Posterior cingulate gyrus (tissue), 11 donors: ENCODE measurements around the gene TEC.
"Not testable (repeated sequence)": the region's sequence is repeated elsewhere in the genome, so short reads cannot be mapped to it uniquely, and the experiment has no call there.

Experiments used
- DNase-seq, 10 donors: peaks; one replicate each; pipeline versions ENCODE4 v3.0.0 to v3.0.0-alpha.2; 2020 to 2021; ENCODE audit warnings: mixed read lengths in 3 of 10
- intact Hi-C: fragments of 100-400 bp; cut with DNase I; formaldehyde crosslinking; loops from one replicate; pipeline ENCODE4 v1.15.1; 2023

The TEC gene

DNA sequence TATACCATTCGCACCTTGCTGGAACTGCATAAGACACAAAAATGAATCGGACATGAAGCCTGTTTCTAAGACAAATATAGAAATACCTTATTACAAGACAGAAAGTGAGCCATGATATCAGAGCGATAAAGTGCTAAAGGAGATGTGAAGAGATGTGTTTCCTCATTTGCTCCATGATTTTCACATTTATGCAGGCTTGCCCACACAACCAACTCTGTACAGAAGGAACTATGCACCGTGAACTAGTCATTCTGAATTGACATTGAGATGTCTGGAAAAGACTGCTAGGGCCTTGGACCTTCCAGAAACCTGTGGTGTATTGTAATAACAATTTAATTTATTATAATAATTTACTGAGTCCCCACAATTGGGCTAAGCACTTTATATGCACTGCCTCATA is 97.0 kb downstream of the TEC start:
- intact Hi-C loops, result no loop called here

DNA sequence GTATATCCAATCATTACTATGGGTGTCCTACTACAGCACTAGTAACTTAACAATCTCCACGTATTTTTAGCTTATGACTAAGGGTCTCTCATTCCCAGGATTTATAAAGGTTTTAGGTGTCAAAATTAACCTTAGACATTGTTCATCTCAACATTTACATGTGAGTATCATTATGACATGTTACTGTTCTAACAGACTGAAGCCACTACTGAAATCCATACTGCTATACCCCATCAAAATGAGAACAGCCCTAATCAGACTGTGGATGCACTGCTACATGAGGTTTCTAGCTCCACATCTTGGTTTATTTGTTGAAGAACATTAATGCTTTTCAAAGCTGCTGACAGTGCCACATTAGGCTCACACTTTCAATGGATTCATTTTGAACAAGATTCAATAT is 100.0 kb downstream of the TEC start:
- intact Hi-C loops, result no loop called here

More for the DNA sequence above, 97.0 kb downstream of the TEC start:
- no peak for DNase-seq

DNA sequence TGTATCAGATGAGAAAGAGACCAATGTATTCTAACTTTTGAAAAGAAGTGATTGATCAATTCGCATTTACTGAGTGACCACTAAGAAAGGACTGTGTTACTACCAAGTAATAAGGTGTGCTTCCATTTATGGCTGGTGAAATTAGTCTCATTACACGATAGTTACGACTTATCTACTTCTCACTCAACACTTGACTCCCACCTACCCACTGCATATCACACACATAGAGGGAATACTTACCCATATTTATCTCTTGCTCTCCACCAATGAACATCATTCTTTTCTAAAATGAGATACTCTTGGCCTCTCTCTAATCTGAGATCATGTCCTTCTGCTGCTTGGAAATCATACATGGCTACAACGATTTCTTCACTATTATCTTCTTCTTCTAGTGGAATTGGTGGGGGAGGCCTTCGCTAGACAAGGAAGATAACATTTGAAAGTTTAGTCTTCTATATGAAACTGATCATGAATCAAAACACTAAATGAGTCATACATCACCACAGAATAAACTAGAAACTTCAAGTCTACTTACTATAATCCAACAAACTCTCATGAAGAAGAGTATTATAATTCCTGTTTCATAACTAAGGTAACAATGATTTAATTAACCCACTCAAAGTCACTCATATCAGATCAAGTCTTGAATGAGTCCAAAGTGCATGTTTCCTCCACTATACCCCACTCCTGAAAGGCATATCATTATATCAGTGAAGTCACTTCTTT is 101.9 kb downstream of the TEC start:
- no peak for DNase-seq
- intact Hi-C loops, result no loop called here

More for the DNA sequence above, 100.0 kb downstream of the TEC start:
- no peak for DNase-seq

DNA sequence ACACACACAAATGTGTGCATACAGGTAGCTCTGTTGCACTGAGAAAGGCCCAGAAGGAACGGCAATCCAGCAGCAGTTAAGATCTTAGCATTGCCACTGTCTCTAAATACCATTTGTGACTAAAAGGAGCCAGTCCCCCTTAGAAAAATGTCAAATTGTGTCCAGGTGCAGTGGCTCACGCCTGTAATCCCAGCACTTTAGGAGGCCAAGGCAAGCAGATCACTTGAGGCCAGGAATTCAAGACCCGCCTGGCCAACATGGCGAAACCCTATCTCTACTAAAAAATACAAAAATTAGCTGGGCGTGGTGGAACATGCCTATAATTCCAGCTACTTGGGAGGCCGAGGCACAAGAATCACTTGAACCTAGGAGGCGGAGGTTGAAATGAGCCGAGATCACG is 105.1 kb downstream of the TEC start:
- DNase-seq, intact Hi-C loops: not testable (repeated sequence)

DNA sequence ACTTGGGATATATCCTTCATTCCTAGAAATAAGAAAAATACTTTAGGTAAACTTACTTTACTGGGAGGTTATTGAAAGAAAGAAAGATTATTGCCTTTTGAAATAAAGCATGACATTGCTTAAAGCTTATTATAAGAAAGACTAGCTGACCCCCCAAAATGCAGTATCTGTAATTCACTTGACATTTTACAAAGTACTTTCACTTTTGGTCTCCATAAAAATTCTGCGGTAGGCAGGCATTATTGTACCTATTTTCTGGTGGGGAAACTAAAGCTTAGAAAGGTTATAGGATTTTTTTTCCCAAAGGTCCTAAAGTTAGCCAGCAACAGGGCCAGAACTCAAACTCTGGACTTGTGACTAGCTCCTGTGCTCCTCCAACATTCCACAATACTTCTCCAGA is 105.9 kb downstream of the TEC start:
- intact Hi-C loops, result no loop called here
- DNase-seq, result no peak

DNA sequence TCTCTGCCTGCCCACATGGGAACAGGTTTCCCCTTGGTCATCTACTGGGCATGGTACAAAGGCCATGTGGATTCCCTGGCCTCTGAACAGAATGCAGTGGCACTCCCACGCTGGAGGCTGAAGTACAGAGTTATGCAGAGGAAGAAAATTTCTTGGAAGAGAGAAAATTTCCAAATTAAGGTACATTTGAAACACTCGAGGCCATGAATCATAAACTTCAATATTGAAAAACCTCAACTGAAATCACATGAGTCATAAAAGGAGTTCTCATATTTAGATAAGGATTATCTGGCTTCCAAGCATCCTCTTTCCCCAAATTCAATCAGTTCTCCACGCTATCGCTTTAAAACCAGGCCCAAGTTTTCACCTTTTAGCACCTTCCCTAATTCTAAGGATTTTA is 107.5 kb downstream of the TEC start:
- DNase-seq, result peak in 1 of 10 donors; percentile 21
- intact Hi-C loops, result no loop called here

DNA sequence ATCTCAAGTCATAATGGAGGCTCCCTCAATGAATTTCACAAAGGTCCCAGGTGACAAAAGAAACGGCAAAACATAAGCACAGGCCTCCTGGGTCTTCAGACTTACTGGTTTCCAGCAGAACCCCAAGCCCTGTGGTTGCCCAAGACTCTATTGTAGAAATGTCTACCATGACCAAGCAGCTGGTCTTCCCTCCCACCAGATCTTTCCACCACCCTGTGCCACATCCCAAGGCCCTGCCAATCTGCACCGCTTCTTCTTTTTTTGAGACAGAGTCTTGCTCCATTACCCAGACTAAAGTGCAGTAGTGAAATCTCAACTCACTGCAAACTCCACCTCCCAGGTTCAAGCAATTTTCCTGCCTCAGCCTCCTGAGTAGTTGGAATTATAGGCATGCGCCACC is 112.4 kb downstream of the TEC start:
- DNase-seq, result no peak
- intact Hi-C loops, result no loop called here

DNA sequence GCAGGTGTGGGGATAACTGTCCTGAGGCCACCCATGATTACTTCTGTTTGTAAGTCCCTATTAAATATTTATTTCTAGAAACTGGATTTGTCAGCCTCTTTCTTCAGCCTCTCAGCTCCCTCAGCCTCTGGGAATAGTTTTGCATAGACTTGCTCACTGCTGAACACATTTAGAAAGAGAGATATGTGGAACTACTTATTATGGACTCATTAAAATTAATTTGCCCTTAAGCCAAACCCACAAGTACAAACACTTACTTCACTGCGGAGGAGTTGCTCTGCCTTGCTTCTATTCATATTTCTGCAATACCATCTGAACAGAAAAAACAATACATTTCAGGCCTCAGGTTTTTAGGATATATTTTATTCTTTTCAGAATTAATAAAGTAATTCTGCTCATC is 113.2 kb downstream of the TEC start:
- no peak for DNase-seq
- intact Hi-C loops, result no loop called here

DNA sequence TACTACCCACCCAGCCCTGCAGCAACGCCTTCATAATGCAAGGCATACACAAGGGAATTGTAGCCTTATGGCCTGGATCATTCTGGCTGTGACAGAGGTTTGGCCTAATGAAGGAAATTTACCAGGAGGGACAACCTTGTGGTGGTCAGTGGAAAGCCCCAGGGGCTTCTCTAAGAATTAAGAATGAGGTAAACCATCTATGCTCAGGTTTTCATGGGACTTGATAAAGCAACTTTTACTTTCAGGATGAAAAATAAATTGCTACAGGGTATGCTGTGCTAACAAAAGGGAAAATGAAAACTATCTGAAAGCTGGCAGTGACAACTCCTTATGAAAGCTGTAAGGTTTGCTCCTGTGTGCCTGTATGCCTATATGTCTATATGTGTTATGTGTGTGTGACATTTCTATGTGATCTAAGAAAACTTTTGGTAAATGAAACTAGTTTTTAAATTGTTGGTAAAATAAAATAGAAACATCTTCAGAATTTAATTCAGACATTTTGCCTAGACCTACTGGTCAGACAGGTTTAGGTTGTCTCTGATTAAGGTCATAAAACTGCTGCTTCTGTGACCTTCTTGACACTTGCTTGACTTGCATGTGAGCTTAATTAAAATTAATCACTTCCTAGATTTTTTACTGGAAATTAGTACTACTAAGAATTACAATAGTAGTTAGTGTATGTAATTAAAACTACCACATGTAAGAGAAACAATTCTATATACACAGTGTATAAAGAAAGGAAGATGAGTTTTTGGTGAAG is 115.7 kb downstream of the TEC start:
- intact Hi-C loops, result no loop called here
- DNase-seq, result no peak

DNA sequence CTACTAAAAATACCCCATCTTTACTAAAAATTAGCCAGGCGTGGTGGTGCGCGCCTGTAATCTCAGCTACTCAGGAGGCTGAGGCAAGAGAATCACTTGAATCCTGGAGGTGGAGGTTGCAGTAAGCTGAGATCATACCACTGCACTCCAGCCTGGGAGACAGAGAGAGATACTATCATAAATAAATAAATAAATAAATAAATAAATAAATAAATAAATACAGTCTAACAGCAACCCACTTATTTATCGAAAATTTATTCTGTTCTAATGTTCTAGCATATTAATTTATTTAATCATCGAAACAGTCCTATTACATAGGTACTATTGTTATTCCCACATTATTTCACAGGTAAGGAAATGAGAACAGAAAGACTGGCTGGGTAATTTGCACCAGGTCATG is 117.4 kb downstream of the TEC start:
- DNase-seq, result no peak
- intact Hi-C loops, result no loop called here

DNA sequence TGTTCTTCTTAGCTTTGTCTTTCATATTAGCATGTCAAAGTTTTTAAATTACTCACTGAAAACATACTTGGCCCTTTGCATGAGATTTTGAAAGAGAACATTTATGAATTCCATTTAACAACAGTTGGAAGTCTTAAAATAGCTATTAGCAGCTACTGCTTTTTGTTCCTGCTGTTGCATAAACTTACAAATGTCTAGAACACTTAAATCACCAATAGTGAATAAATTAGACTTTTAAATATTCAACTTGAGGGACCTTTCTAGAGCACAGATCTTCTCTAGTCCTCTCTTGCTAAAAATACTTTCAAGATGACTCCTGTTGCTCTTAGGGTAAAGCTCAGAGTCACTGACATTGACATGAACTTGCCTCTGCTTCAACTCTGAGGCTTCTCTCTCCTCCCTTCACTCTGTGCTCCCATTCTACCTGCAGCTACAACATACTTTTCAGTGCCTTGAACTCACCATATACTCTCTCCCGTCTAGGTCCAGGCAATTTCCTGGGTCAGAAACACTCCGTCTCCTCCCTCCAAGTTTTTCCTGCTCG is 119.7 kb downstream of the TEC start:
- intact Hi-C loops, result loop anchor here (10.0 kb wide), 1 partner anchor 145 kb away; no protein-coding TSS in a partner anchor
- no peak for DNase-seq

DNA sequence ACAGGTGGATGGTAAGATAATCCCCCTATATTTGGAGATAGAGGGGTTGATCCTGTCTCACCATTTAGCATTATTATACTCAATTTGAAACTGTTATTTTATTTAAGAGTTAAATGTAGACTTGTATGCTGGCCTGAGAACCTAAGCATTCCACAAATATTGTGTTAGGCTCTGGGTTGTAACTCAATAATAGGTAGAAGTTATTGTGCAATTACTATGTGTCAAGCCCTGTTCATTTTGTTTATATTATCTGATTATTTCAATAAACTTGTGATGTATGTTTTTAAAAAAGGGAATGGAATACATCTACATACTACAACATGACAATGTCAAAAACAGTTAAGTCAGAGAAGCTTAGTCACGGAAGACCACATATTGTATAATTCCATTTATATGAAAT is 122.0 kb downstream of the TEC start:
- intact Hi-C loops, result loop anchor here (10.0 kb wide), 1 partner anchor 143 kb away; no protein-coding TSS in a partner anchor
- no peak for DNase-seq

DNA sequence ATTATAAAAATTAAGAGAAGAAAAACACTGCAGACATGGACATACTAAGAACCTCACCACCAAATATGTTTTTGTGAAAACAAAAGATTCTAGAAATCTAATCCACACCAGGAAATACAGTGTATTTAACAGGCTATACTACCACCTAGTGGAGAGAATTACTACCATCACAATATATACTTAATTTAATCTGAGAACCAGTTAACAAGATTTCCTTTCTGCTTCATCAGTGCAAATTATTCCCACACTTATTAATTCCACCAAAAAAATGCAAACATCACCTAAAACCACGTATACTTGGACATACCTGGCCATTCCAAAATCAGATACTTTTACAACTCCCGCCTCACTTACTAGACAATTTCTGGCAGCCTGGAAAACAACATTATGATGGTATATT is 128.6 kb downstream of the TEC start:
- intact Hi-C loops, result loop anchor here (10.0 kb wide), 1 partner anchor 136 kb away; no protein-coding TSS in a partner anchor
- DNase-seq, result no peak

DNA sequence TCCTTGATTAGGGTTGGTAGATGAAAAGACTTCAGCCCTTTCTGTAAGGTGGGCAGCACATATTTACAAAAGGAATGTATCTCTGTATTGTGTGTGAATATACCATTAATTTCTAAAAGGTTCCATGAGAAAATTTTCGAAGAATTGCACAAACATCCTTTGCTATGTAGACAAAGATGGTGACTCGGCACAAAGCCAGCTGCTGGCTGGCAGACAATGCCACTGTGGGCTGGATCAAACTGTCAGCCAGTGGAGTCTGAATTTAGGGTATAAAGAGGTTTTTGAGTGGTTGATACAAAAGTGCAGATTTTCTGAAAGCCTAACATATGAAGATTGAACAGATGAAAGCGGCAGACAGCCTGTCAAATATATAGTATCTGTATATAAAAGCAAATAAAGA is 129.9 kb downstream of the TEC start:
- DNase-seq, result peak in 5 of 10 donors; percentile 23 to 74 (median 25)
- intact Hi-C loops, result loop anchor here (10.0 kb wide), 1 partner anchor 135 kb away; no protein-coding TSS in a partner anchor

DNA sequence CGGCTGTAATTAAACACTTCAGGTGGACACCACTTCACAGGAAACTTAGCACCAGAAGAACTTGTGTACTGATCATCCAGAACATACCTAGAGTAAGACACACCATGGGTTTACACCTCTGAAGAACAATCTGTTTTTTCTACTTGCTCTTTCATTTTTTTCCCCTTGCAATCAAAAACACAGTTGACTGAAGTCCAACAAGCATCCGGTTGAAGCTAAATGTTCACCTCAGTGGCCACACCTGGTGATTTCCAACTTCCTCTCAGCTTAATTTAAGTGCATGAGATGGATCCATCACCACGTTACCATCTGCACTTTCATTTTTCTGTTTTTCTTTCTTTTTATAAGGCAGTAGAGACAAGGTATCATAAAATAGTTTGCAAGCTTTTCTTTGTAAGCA is 130.7 kb downstream of the TEC start:
- no peak for DNase-seq
- intact Hi-C loops, result no loop called here

DNA sequence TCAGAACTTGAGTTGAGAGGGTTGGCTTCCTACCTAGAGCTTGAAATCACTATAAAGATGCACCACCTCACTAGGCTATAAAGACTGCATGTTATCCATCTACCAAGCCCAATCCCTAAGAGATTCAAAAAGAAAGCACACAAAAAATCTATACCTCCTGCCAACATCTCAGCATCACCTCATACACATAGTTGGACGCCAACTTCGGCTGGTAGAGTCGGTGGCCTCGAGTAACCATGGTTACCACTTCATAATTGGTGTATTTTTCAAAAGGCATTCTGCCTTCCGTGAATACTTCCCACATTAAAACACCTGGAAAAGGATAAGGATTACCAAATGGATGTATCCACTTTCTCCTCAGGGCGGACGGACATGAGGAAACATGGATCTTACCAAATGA is 131.1 kb downstream of the TEC start:
- DNase-seq, result no peak
- intact Hi-C loops, result no loop called here

DNA sequence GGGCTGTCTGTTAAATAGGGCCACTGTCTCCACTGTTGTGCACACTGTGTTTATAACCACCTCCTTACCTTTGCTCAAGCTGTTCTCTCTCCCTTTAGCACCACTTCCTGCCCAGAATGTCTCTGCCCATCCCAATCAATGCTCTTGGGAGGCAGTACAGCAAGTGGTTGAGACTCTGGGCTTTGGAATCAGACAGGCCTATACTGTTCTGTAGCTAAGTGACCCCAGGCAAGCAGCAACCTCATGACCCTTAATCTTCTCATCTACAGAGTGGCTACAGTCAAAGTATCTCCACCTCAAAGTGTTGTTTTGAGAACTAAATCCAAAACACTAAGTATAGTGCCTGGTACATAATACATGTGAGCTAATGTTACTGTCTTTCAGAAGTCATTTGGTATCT is 131.8 kb downstream of the TEC start:
- no peak for DNase-seq
- intact Hi-C loops, result no loop called here

DNA sequence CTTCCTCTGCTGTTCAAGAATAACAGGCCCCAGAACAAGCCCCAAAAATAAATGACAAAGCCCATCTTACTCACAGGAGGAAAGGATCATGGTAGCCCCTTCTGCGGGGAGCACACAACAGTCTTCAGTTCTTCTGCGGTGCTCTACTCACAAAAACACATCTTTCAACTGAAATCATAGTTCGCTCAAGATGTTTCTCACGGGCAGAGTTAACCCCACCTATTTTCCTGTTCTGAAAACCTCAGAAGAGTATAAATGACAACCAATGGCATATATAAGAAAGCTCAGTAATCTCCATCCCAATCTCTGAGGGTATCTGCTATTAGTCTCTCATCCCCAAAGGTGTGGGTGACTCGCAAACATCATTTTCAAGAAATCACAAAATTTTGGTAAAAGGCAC is 135.6 kb downstream of the TEC start, which contains the start of gene TXK:
Gene TXK (minus strand): TSS at position 170 of the 400 bp plus-strand sequence. CDS start 80 bp downstream, at position 90.
- no peak for DNase-seq
- intact Hi-C loops, result no loop called here

DNA sequence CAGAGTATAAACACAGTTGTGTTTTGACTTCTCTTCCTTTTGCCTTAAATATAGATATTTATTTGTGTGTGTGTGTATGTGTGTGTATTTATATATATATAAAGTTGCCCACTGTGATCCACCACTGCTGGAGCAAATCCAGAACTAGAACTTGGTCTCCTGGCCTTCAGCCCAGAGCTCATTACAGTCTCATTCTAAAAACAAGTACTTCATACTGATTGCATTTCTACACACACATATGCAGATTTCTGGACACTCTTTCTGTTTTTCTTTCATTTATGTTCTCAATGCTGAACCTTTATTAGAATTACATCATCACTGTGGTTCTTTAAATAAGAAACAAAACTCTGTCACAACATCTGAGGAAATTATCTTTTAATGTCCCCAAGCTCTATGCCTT is 136.0 kb downstream of the TEC start:
- intact Hi-C loops, result no loop called here
- DNase-seq, result no peak

DNA sequence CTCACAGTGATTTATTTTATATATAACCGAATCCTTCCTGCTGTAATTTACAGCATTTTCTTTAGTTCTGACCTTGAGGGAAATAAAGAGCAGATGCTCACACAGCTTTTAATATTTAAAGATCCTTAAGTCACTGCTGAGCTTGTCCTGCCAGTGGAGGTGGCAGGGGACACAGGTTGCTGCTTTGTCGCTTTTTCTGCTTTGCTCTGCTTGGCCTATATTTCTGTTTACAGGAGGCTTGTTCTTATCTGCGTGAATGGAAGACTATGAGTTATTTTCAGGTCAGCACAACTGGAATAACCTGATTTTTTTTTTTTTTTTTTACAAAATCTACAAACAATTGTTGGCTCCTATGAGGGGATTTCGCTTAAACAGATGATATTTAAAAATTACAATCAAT is 137.9 kb downstream of the TEC start:
- DNase-seq, result no peak
- intact Hi-C loops, result no loop called here

DNA sequence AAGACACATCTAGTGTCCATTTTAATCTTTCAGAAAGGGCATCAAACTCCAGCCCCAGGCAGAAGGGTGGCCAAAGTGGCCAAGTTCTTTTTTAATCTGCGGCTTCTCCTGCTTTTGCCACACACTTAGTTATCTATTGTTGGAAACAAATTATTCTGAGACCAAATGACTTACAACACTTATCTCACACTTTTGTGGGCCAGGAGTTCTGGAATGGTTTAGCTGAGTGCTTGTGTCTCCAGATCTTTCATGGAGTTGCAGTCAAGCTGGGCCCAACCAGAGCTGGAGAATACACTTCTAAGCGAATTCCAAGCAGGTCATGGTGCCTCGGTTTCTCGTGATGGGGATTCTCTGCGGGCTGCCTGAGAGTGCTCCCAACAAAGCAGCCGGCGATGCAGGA is 139.5 kb downstream of the TEC start:
- DNase-seq, result no peak
- intact Hi-C loops, result no loop called here
